NCI-H2171 (cell line): ENCODE measurements around the gene CAMLG.

ENCODE experiments used
- DNase-seq: peaks from one replicate; lab custom pipeline; 2025; lab: John Stamatoyannopoulos, UW

Gene CAMLG

DNA sequence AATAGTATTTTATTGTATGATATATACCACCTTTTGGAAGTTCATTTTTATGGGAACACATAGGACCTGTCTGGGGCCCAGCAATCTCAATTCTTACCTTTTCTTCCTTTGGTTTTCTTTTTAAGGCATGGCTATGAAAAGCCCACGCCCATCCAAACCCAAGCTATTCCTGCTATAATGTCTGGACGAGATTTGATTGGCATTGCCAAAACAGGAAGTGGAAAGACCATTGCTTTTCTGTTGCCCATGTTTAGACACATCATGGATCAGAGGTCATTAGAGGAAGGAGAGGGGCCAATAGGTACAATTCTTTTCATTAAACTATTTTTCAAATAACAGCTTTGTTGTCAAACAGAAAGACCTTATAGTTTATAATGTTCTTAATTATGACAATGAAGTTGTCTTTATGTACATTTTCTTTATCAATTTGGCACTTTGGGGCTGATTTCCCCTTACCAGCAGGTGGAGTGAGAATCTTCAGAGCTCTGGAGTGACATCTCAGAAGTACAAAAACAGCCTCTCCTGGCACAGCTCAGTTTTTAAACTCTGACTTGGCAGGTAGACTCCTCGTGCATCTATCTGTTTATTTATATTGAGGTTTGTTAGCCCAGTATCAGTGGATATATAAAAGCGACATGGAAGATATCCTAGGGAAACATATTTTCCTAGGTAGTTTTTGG is 46.0 kb downstream of the CAMLG start:
- no peak for DNase-seq

DNA sequence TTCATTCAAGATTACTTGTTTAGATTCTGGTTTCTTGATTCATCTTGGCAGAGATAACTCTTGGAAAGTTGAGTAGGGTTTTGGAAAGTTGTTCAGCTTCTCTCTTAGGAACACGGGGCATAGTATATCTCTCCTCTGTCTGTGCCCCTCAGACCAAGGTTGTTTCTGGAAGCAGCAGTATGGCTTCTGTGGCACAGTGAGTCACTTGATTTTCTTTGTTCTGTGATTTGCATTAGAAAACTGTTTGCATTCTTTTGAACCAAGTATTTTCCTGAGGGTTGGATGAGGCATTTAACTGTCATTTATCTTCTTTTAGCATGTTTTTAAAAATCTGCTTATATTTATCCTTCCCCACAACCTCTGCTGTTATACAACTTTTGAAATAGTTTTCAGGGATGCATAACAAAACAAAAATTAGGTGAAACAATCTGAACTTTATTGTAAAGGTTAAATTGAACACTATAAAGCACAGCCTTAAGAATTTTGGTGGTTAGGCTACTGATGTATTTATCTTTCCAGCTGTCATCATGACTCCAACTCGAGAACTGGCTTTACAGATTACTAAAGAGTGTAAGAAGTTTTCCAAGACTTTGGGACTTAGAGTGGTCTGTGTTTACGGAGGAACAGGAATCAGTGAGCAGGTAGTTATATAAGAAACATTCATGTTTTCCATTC is 46.7 kb downstream of the CAMLG start:
- DNase-seq = no peak

GRCh38 chr5:134787692-134788091 is 49.3 kb downstream of the CAMLG start:
- no peak for DNase-seq

DNA sequence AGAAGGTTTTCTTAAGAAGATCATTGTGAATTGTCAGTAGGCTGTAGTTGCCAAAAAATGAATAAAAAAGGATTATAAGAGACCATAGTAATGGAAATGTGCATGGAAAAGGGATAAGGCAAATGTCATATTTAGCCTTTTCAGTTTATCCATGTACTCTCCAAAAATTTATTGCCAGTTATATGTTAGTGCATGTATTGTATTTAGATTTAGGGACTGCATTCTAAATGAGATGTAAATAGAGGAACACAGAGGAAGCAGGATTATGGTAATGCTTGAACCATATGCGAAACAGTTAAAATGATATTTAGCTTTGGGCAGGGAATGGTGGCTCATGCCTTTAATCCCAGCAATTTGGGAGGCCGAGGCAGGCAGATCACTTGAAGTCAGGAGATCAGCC is 53.2 kb downstream of the CAMLG start:
- no peak for DNase-seq

GRCh38 chr5:134792286-134792685 is 53.9 kb downstream of the CAMLG start:
- DNase-seq = no peak

GRCh38 chr5:134793111-134793510 is 54.8 kb downstream of the CAMLG start:
- DNase-seq = no peak

DNA sequence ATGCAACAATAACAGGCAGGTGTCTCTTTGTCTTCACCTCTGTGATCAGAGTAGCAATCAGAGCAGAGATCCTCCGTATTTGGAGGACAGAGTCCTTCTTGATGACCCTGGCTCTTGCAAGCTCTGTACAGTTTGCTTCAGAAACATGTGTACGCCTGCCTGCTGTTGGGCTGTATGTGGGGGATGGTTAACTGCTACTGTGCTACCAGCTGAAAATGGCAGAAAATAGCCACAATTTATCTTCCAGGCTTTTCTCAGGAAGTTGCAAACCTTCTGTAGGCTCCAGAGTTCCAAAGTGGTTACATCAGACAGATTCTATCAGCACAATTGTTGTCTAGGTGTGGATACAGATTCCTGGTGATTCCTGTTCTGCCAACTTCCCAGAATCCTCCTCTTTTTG is 55.7 kb downstream of the CAMLG start:
- DNase-seq = no peak

GRCh38 chr5:134794819-134795218 is 56.5 kb downstream of the CAMLG start:
- no peak for DNase-seq

GRCh38 chr5:134798468-134798867 is 60.1 kb downstream of the CAMLG start:
- DNase-seq = no peak
